Colonic mucosa (tissue), 4 donors: ENCODE results near the gene COASY. TPM values are rescaled to one million over a fixed set of nuclear protein-coding genes. Genes with fewer than 3 reads are reported as not detected.
"Not testable (repeated sequence)": the region's sequence is repeated elsewhere in the genome, so short reads cannot be mapped to it uniquely, and the experiment has no call there.

ENCODE experiments used
- DNase-seq: peaks from one replicate; pipeline ENCODE4 v3.0.0-alpha.2; 2020
- H3K27ac ChIP-seq: fragments of 200-600 bp; one replicate; pipeline ENCODE4 v1.8.0; 2021
- H3K27me3 ChIP-seq: fragments of 200-600 bp; one replicate; pipeline ENCODE4 v1.8.0; 2021
- H3K36me3 ChIP-seq: fragments of 200-600 bp; one replicate; pipeline ENCODE4 v1.8.0; 2021
- H3K4me1 ChIP-seq: fragments of 200-600 bp; one replicate; pipeline ENCODE4 v1.8.0; 2021; ENCODE audit warnings: mild to moderate bottlenecking
- H3K4me3 ChIP-seq: fragments of 200-600 bp; one replicate; pipeline ENCODE4 v1.8.0; 2021
- H3K9ac ChIP-seq, 2 donors: one replicate each; pipeline ENCODE4 v1.7.0; 2013; ENCODE audit warnings: control low read depth in 2 of 2, low read depth in 2 of 2, low read length in 2 of 2
- H3K9me3 ChIP-seq: fragments of 200-600 bp; one replicate; pipeline ENCODE4 v1.8.0; 2021
- CTCF ChIP-seq: fragments of 200-600 bp; IDR thresholded peaks from one replicate; pipeline ENCODE4 v1.8.0; 2022; ENCODE audit warnings: antibody characterized with exemption, mild to moderate bottlenecking
- intact Hi-C: fragments of 100-400 bp; cut with DNase I; formaldehyde crosslinking; loops from one replicate; pipeline ENCODE4 v1.14.1; 2022
- total RNA-seq, 2 donors: library from RNA; stranded (reverse); fragmentation: NEBNext Ultra II Directional in 1 of 2; extraction: Animal tissue kit (Norgen Biotek cat#: 25700) in 1 of 2; gene quantifications; one replicate each; pipeline ENCODE4 v1.2.1, GENCODE V29; 2021
- donor health status: healthy.
- donor health status: DM: no; HTN: no; CAD: no.
- donor health status: DM: no; HTN: no; CAD: no.

Gene COASY
- total RNA-seq, 2 donors from 2014 or later: 94.2 to 176 TPM

DNA sequence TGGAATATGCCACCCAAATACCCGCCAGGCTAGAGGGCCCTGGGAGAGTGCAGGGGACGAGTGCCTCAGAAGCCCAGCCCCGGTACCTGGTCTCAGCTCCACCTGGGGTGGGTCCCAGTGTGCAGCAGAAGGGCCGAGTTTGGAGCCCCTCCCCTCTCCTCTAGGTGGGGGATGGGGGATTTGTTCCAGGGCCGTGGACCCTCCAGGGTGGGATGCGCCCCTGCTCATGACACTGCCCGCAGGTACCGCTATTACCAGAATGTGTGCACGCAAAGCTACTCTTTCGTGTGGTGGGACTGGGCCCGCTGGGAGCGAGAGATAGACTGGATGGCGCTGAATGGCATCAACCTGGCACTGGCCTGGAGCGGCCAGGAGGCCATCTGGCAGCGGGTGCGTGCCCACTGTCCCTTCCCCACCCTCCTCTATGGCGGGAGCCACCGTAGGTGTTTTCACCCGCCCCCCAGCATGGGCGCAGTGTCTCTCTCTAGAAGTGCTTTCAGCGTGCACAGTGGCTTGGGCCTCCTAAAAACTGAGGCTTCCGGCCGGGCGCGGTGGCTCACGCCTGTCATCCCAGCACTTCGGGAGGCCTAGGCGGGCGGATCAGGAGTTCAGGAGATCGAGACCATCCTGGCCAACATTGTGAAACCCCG lies 24.7 kb upstream of the COASY start:
- Histone ChIP-seq H3K27me3 (no peaks in the 10 kb centered on the region), H3K27ac (peak overlapping the region; percentile 66), H3K4me1 (peaks cover 17% of the 10 kb centered on the region), H3K9ac (peak overlapping the region; percentile 82 to 89), H3K36me3 (no peaks in the 10 kb centered on the region), H3K9me3 (no peaks in the 10 kb centered on the region), H3K4me3 (peak overlapping the region; percentile 67)
- no peak for TF ChIP-seq CTCF
- intact Hi-C loops: no loop called here
- no peak for DNase-seq

DNA sequence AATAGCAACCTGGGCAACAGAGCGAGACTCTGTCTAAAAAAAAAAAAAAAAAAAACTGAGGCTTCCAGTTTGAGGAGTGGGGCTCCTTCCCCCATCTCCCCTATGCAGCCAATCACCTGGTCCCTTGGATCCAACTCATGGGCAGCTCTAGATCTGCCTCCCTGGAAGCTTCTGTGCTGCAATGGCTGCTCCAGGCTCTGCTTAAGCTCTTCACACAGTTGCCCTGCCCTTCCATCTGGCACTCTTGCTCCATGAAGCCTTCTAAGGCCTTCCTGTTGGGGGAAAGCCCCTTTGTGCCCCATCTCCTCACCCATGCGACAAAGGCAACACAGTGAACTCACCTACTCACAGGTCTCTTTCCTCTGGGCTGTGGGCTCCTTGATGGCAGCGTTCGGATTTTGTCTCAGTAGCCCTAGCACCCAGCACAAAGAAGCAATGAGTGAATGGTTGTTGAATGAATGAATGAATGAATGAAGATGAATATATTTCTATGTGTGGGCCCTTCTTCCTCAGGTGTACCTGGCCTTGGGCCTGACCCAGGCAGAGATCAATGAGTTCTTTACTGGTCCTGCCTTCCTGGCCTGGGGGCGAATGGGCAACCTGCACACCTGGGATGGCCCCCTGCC lies 24.0 kb upstream of the COASY start:
- Histone ChIP-seq H3K27ac (no peak overlapping the region), H3K9me3 (no peaks in the 10 kb centered on the region), H3K27me3 (no peaks in the 10 kb centered on the region), H3K9ac (no peak overlapping the region), H3K4me3 (no peak overlapping the region), H3K4me1 (peaks cover 18% of the 10 kb centered on the region), H3K36me3 (no peaks in the 10 kb centered on the region)
- no peak for DNase-seq
- intact Hi-C loops: no loop called here
- no peak for TF ChIP-seq CTCF

- no peak for DNase-seq
- no peak overlapping the region for H3K4me3 ChIP-seq
- no peak for TF ChIP-seq CTCF
- intact Hi-C loops: no loop called here
- H3K27me3 ChIP-seq: no peaks in the 10 kb centered on the region
- peaks cover 18% of the 10 kb centered on the region for H3K4me1 ChIP-seq
- no peak overlapping the region for H3K27ac ChIP-seq
- H3K9ac ChIP-seq: no peak overlapping the region
- H3K9me3 ChIP-seq: no peaks in the 10 kb centered on the region
- no peaks in the 10 kb centered on the region for H3K36me3 ChIP-seq
These were observed 23.5 kb upstream of the COASY start for GRCh38 chr17:42538482-42538881.

- H3K27ac ChIP-seq: peak overlapping the region; percentile 72
- H3K27me3 ChIP-seq, H3K36me3 ChIP-seq, H3K4me3 ChIP-seq, H3K9me3 ChIP-seq, intact Hi-C loops, DNase-seq: not testable (repeated sequence)
- H3K4me1 ChIP-seq: peaks cover 18% of the 10 kb centered on the region
- peak overlapping the region in 1 of 2 donors; percentile 55 for H3K9ac ChIP-seq
These were observed 21.4 kb upstream of the COASY start for GRCh38 chr17:42540558-42540957.

DNA sequence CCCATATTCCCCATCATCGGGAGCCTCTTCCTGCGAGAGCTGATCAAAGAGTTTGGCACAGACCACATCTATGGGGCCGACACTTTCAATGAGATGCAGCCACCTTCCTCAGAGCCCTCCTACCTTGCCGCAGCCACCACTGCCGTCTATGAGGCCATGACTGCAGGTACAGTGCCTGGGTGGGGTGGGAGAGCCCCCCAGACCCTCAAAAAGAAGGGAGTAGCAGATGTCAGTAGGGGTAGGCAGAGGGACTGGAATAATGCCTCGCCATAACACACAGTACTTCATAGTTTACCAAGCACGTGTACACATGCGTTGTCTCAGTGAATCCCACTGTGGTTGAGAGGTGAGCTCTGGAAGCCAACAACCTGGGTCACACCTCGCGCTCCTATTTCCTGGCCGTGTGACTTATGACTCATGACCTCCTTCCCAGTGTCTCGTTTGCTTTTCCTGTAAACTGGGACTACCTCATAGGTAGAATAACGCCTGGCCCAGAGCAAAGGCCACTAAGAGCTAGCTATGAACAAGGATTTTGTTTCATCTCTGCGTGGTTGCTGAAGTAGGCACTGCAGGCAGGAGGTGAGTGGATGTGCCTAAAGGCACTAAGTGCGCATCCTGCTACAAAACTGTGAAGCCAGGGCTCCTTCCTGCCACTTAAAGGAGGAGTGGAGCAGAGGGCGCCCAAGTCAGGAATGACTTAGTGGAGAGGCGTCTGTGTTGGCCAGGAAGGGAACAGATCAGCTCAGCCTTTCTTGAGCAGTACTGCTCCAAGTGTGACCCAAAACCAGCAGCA lies 20.7 kb upstream of the COASY start:
- H3K27ac ChIP-seq: peak overlapping the region; percentile 72
- no peaks in the 10 kb centered on the region for H3K9me3 ChIP-seq
- peak overlapping the region in 1 of 2 donors; percentile 55 for H3K9ac ChIP-seq
- no peaks in the 10 kb centered on the region for H3K27me3 ChIP-seq
- peaks cover 18% of the 10 kb centered on the region for H3K4me1 ChIP-seq
- DNase-seq: peak; percentile 75
- no peak overlapping the region for H3K4me3 ChIP-seq
- TF ChIP-seq CTCF: no peak
- intact Hi-C loops: no loop called here
- H3K36me3 ChIP-seq: no peaks in the 10 kb centered on the region
